GM19193 (cell line): ENCODE measurements around the gene CDC123.
A peak's percentile ranks its signal among the peaks of the same experiment; 100 is the strongest.

Source experiments
- POLR2A ChIP-seq: IDR thresholded peaks from 4 replicates; pipeline ENCODE4 v1.6.1; 2011; ENCODE audit not compliant: insufficient read depth, insufficient read length; ENCODE audit errors: extremely low read depth

Gene CDC123

DNA sequence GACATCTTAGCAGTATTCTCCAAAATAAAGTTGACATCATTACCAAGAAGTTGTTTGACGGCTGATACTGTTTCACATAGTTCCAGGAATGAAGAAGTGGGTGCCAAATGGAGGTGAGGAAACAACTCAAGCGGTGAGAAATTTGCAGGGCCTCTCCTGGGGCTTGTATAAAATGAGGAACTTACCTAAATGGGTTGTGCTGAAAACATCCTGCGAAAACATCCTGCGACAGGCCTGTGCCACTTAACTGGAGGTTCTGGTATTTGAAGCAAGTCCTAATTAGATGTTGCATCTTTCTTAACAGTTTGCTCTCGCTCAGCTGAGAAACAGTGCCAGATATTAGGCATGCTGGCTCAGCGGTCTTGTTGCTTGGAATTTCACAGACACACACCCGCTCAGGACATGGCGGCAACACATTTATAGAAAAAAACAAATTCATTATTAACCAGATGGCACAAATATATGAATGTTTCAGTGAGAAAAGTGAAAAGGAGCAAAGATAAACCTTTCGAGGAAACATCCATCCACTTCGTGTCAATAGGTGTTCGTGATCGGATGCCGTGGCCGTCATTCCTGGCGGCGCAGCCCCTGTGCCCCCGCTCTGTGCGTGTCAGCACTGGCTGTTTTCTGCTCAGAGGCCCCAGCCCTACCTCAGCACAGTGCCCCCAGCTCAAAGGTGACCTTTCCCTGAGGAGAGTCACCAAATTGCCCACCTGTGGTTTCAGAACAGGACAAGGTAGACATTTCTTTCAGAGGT lies 48.1 kb downstream of the CDC123 start:
- no peak for TF ChIP-seq POLR2A

DNA sequence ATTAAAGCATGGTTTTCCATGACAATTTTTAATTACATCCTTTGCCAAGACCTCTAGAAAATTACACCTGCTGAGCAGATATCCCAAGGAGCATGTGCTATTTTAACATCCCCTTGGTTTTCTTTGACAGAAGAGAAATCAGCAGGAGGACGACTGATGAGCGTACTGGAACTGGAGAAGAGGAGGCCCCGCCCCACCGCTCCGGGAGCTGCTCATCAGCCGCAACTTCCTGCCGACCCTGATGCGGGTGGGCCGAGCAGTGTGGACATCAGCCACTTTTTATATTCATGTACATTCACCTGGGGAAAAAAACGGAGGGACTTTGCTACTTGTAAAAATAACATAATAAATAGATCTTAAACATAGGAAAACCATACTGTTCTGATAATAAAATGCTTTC lies 54.2 kb downstream of the CDC123 start:
- no peak for TF ChIP-seq POLR2A

DNA sequence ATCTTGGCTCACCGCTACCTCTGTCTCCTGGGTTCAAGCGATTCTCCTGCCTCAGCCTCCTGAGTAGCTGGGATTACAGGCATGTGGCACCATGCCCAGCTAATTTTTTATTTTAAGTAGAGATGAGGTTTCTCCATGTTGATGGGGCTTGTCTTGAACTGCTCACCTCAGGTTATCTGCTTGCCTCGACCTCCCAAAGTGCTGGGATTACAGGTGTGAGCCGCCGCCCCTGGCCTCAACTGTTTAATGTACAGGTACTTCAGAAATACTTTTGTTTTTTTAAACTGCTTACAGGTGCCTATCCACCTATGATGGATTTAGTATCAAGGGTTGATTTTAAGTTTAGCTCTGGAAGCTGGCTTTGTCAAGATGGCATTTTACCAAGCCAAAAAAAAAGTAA lies 55.6 kb downstream of the CDC123 start:
- TF ChIP-seq POLR2A, result no peak

DNA sequence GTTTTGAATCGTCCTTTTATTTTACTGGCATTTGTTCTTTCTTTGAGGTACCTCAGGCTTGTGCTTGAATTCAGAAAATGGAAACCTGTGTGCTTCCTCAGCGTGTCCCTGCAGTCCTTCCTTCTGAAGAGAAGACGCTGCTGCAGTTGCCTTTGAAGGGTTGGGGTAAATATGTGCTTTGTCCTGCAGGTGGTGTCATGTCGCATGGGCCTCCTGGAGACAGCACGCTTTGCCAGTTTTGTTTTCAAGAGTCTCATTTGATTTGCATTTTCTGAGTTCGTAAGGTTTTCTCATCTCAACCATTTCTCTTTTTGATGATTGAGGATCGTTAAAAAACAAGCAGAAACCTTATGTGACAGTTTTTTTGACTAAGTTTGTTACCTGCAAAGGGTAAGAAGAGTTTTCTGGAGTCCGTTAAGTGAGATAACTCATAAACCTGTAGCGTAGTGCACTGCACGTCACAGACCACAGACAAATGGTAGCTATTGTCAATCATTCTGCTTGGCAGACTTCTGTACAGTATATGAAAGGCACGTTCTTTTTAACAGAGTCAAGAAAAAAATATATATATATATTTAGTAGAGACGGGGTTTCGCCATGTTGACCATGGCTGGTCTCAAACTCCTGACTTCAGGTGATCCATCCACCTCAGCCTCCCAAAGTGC lies 57.0 kb downstream of the CDC123 start:
- no peak for TF ChIP-seq POLR2A

DNA sequence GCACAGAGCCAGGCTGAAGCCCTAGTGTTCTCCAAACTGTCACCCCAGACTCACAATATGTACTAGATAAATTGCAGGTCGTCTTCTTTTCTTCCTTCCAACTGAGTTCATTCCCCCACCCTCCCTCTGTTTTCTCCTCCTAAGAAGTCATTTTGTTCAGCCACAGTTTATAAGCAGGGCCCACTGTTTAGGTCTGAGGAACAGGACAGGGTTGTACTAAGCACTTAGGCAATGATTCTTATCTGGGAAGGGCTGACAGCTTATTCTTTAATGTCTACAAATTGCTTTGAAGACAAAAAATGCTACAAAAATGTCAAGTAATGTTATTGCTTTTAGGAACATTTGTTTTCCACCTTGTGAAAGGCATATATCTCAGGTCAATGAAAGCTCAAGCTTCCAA lies 59.1 kb downstream of the CDC123 start:
- no peak for TF ChIP-seq POLR2A

DNA sequence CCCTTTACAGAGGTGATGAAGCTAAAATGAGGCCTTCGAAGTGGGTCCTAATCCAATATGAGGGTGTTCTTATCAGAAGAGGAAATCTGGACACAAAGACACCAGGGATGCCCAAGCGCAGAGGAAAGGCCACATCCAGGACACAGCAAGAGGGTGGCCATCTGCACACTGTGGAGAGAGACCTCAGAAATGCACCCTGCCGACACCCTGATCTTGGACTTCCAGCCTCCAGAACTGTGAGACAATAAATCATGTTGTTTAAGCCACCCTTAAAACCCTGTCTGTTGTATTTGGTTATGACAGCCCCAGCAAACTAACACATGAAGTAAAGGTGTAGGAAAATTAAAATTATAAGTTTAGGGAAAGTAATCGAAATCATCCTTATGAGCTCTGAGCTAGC lies 64.0 kb downstream of the CDC123 start:
- no peak for TF ChIP-seq POLR2A

DNA sequence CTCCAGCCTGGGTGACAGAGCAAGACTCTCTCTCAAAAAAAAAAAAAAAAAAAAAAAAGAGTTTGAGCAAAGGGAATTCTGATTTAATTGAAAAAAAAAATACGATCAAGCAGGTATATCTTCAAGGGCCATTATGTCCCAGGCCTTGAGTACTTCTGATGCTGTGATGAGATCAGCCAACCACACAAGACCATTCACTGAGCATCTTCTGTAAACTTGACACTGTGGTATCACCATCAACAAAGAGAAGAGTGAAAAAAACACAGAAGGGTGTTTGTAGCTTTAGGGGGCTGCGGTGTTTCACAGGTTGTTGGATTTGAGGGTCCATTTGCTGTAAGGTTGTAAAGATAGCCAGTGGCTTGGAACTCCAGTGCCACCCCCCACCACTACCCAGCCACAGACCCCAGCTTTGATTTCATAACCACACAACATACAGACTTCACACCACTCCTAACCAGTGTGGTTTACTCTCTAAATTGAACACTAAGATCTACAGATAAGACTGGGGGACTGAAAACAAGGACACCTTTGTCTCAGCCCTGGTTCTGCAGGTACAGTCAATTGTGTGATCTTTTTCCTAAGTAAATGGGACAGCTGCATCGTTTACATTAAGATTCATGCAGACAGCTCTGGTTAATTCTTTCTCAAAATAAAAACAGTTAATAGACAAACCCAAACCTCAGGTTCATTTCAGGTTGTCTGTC lies 66.4 kb downstream of the CDC123 start:
- TF ChIP-seq POLR2A, result no peak

DNA sequence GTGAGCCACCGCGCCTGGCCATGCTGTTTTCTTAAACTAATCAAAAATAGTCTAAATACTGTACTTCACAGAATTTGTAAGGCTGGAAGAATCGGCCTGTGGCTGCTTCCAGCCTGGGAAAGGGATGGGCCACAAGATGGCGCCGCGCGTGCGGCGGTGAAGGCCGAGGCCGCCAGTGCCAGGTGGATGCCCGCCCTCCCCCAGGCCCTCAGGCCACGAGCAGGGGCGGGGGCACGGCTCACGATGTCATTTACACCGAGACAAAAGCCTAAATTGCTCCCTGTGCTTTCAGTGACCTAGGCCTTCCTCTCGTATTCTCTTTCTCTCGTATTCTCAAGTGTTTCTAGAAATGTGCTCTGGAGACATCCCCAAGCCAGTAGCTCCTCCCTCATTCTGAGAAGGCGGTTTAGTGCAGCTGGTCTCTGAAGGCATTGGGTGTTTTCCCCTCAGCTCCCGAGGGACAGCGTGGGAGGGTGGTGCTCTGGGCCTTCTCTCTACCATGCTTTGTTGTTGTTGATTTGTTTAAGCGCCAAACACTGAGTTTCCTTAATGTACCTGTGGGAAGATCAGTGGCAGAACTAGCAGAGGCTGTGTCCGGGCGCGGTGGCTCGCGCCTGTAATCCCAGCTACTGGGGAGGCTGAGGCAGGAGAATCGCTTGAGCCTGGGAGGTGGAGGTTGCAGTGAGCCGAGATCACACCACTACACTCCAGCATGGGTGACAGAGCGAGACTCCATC lies 68.4 kb downstream of the CDC123 start:
- TF ChIP-seq POLR2A, result peak; percentile 38

DNA sequence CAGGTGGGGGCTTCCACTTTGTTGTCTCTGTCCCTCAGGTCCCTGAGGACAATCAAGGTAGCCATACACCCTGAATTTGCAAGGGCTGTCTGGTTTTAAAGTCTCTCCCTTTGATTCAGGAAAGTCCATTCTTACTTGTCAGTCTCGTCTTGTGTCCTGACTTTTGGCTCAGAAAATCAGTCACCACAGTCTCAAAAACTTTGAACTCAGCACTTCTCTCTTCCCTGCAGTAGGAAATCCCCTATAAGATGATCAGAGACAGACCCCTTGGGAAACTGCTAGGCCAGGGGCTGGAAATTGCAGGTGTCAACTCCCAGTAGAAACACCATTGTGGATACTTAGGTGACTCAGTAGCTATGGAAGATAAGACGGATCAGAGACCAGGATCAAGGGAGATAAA lies 73.1 kb downstream of the CDC123 start:
- TF ChIP-seq POLR2A, result no peak

DNA sequence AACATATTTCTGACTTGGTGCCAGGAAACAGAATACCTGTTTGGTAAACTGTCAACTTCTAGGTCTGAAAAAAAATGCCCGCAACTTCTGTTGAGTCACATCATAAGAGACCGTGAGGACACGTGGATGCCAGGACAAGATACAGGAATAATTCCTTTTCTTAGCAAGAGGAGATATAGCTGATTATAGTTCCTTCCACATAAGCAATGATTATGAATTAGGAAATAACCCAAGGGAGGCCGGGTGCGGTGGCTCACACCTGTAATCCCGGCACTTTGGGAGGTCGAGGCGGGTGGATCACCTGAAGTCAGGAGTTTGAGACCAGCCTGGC lies 75.2 kb downstream of the CDC123 start:
- TF ChIP-seq POLR2A, result no peak

DNA sequence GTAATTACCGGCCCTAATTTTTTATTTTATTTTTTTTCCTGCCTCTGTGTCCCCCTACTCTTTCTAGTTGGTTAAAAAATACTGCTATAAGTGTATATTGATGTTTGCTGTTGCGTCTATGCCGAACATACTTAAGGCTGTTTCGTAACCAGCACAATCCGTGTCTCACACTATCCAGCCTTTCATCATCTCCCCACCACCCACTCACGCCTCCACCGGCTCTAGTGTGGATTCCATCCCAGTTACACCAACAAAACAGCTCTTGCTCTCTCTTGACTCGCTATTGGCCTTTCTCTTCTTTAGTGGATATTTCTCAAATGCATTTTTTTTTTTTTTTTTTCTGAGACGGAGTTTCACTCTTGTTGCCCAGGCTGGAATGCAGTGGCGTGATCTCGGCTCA lies 83.3 kb downstream of the CDC123 start:
- TF ChIP-seq POLR2A, result no peak

DNA sequence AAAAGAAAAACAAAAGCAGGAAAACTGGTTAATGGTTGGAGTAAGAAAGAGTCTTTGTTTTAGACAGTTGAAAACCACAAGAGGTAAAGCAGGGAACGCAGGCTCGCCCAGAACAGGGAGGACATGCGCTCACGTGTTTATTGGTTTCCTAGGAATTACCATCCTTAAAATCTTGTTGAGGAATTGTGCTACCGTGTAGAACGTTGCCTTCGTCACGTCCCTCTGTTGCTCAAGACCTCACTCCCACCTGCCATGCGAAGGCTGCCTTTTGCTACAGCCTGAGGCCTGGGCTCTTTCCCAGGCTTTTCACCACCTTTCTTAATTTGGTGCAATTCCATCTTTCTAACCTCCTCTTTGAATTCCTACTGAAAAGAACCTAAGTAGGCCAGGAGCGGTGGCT lies 91.8 kb downstream of the CDC123 start:
- TF ChIP-seq POLR2A, result no peak

DNA sequence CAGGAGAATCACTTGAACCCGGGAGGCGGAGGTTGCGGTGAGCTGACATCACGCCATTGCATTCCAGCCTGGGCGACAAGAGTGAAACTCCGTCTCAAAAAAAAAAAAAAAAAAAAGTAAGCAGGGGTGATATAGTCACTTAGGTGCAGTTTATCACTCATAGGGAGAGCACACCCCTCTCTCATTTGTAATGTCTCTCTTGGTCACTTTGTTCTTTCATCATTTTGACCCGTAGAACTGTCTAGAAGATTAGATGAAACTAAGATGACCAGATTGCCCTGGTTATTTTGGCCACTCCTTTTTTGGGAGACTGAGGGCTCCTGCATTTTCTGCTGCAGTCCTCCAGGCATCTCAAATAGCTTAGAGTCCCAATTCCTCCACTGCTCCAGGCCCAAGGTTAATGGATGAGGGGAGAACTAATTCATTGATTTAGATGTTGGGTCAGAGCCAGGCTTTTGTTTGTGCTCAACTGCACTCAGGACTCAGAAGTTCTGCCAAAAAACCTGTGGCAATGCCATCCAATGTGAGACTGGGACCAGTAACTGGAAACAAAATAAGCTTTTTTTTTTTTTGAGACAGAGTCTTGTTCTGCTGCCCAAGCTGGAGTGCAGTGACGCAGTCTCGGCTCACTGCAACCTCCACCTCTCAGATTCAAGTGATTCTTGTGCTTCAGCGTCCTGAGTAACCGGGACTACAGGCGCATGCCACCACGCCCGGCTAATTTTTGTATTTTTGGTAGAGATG lies 103.4 kb downstream of the CDC123 start:
- no peak for TF ChIP-seq POLR2A
